HUES6 (cell line): ENCODE results near the gene WWOX.
A peak's percentile ranks its signal among the peaks of the same experiment; 100 is the strongest.

Experiments
- H3K27ac ChIP-seq: 2 replicates; pipeline ENCODE4 v1.7.0; 2013; ENCODE audit warnings: low read depth, mild to moderate bottlenecking, low read length, inconsistent platforms
- H3K27me3 ChIP-seq: 2 replicates; pipeline ENCODE4 v1.6.1; 2013; ENCODE audit warnings: low read length; ENCODE audit not compliant: control insufficient read depth, insufficient read depth
- H3K36me3 ChIP-seq: 2 replicates; pipeline ENCODE4 v1.6.1; 2013; ENCODE audit warnings: low read length; ENCODE audit not compliant: control insufficient read depth, insufficient read depth
- H3K4me1 ChIP-seq: 2 replicates; pipeline ENCODE4 v1.6.1; 2013; ENCODE audit warnings: low read length; ENCODE audit not compliant: control insufficient read depth, insufficient read depth
- H3K4me3 ChIP-seq: 2 replicates; pipeline ENCODE4 v1.5.1; 2013; ENCODE audit warnings: low read depth, low read length
- H3K9ac ChIP-seq: one replicate; pipeline ENCODE4 v1.6.1; 2013; ENCODE audit warnings: mild to moderate bottlenecking, low read length
- H3K9me3 ChIP-seq: 2 replicates; pipeline ENCODE4 v1.6.1; 2013; ENCODE audit warnings: low read depth, low read length; ENCODE audit not compliant: control insufficient read depth, insufficient read depth

WWOX gene

GRCh38 chr16:78528265-78528664 lies 428.8 kb downstream of the WWOX start:
- no peak overlapping the region for H3K4me3 ChIP-seq
- H3K27me3 ChIP-seq = no peaks in the 10 kb centered on the region
- H3K36me3 ChIP-seq = no peaks in the 10 kb centered on the region
- H3K9me3 ChIP-seq = no peaks in the 10 kb centered on the region
- no peak overlapping the region for H3K9ac ChIP-seq
- no peaks in the 10 kb centered on the region for H3K4me1 ChIP-seq
- H3K27ac ChIP-seq = no peak overlapping the region

- Histone ChIP-seq H3K4me3 (no peak overlapping the region), H3K27me3 (no peaks in the 10 kb centered on the region), H3K9ac (no peak overlapping the region), H3K27ac (no peak overlapping the region), H3K9me3 (no peaks in the 10 kb centered on the region), H3K4me1 (no peaks in the 10 kb centered on the region), H3K36me3 (no peaks in the 10 kb centered on the region)
These were observed 430.4 kb downstream of the WWOX start for GRCh38 chr16:78529881-78530280.

GRCh38 chr16:78530283-78530682 lies 430.8 kb downstream of the WWOX start:
- H3K4me3 ChIP-seq = no peak overlapping the region
- H3K27me3 ChIP-seq = no peaks in the 10 kb centered on the region
- H3K27ac ChIP-seq = no peak overlapping the region
- H3K9me3 ChIP-seq = no peaks in the 10 kb centered on the region
- H3K36me3 ChIP-seq = no peaks in the 10 kb centered on the region
- H3K9ac ChIP-seq = no peak overlapping the region
- no peaks in the 10 kb centered on the region for H3K4me1 ChIP-seq

GRCh38 chr16:78535098-78535497 lies 435.6 kb downstream of the WWOX start:
- Histone ChIP-seq H3K27ac (no peak overlapping the region), H3K36me3 (no peaks in the 10 kb centered on the region), H3K9me3 (no peaks in the 10 kb centered on the region), H3K9ac (no peak overlapping the region), H3K4me1 (no peaks in the 10 kb centered on the region), H3K27me3 (no peaks in the 10 kb centered on the region), H3K4me3 (no peak overlapping the region)

GRCh38 chr16:78537511-78537910 lies 438.1 kb downstream of the WWOX start:
- no peaks in the 10 kb centered on the region for H3K27me3 ChIP-seq
- H3K4me1 ChIP-seq = no peaks in the 10 kb centered on the region
- H3K9me3 ChIP-seq = no peaks in the 10 kb centered on the region
- no peak overlapping the region for H3K27ac ChIP-seq
- no peaks in the 10 kb centered on the region for H3K36me3 ChIP-seq
- H3K9ac ChIP-seq = no peak overlapping the region
- H3K4me3 ChIP-seq = no peak overlapping the region

- H3K4me1 ChIP-seq = no peaks in the 10 kb centered on the region
- no peaks in the 10 kb centered on the region for H3K36me3 ChIP-seq
- no peaks in the 10 kb centered on the region for H3K9me3 ChIP-seq
- H3K27ac ChIP-seq = no peak overlapping the region
- H3K9ac ChIP-seq = no peak overlapping the region
- H3K4me3 ChIP-seq = no peak overlapping the region
- no peaks in the 10 kb centered on the region for H3K27me3 ChIP-seq
These were observed 438.8 kb downstream of the WWOX start for GRCh38 chr16:78538292-78538691.

GRCh38 chr16:78538919-78539318 lies 439.5 kb downstream of the WWOX start:
- H3K4me3 ChIP-seq = no peak overlapping the region
- H3K27me3 ChIP-seq = no peaks in the 10 kb centered on the region
- H3K27ac ChIP-seq = no peak overlapping the region
- no peaks in the 10 kb centered on the region for H3K36me3 ChIP-seq
- H3K4me1 ChIP-seq = no peaks in the 10 kb centered on the region
- H3K9ac ChIP-seq = no peak overlapping the region
- H3K9me3 ChIP-seq = no peaks in the 10 kb centered on the region

GRCh38 chr16:78542419-78542818 lies 443.0 kb downstream of the WWOX start:
- no peaks in the 10 kb centered on the region for H3K4me1 ChIP-seq
- no peak overlapping the region for H3K9ac ChIP-seq

GRCh38 chr16:78543023-78543422 lies 443.6 kb downstream of the WWOX start:
- Histone ChIP-seq H3K4me3 (no peak overlapping the region), H3K27me3 (no peaks in the 10 kb centered on the region), H3K4me1 (no peaks in the 10 kb centered on the region), H3K9ac (no peak overlapping the region), H3K27ac (no peak overlapping the region), H3K9me3 (no peaks in the 10 kb centered on the region), H3K36me3 (no peaks in the 10 kb centered on the region)

More at GRCh38 chr16:78542419-78542818, 443.0 kb downstream of the WWOX start:
- Histone ChIP-seq H3K27ac (no peak overlapping the region), H3K4me3 (no peak overlapping the region), H3K36me3 (no peaks in the 10 kb centered on the region), H3K9me3 (no peaks in the 10 kb centered on the region), H3K27me3 (no peaks in the 10 kb centered on the region)

- H3K36me3 ChIP-seq = no peaks in the 10 kb centered on the region
- H3K4me3 ChIP-seq = no peak overlapping the region
- H3K27ac ChIP-seq = no peak overlapping the region
- H3K9ac ChIP-seq = no peak overlapping the region
- peaks cover 28% of the 10 kb centered on the region for H3K4me1 ChIP-seq
- H3K9me3 ChIP-seq = no peaks in the 10 kb centered on the region
- no peaks in the 10 kb centered on the region for H3K27me3 ChIP-seq
These were observed 449.9 kb downstream of the WWOX start for GRCh38 chr16:78549366-78549765.

GRCh38 chr16:78551487-78552085 lies 452.1 kb downstream of the WWOX start:
- Histone ChIP-seq H3K36me3 (no peaks in the 10 kb centered on the region), H3K9ac (no peak overlapping the region), H3K27ac (no peak overlapping the region)

More at GRCh38 chr16:78551487-78552085, 452.1 kb downstream of the WWOX start:
- Histone ChIP-seq H3K9me3 (no peaks in the 10 kb centered on the region), H3K4me1 (peaks cover 28% of the 10 kb centered on the region), H3K27me3 (no peaks in the 10 kb centered on the region), H3K4me3 (0 out of 2 replicates have a peak overlapping the region, but pooled peaks have one; percentile 10)
